LNCaP clone FGC (cell line): ENCODE data around the gene GATA1.

Experiments used
- DNase-seq: peaks from one replicate; pipeline ENCODE4 v3.0.0-alpha.2; 2011; ENCODE audit warnings: low read depth
- H3K4me3 ChIP-seq: 2 replicates; pipeline ENCODE4 v1.5.1; 2011; ENCODE audit warnings: mild to moderate bottlenecking, low read depth, low read length, control low read depth
- TF ChIP-seq, protein P1 (sequence below): IDR thresholded peaks from 2 replicates; pipeline ENCODE4 v1.5.1; 2012; ENCODE audit warnings: mild to moderate bottlenecking; ENCODE audit not compliant: control insufficient read depth, insufficient read depth; ENCODE audit errors: extremely low read depth

Gene GATA1

DNA sequence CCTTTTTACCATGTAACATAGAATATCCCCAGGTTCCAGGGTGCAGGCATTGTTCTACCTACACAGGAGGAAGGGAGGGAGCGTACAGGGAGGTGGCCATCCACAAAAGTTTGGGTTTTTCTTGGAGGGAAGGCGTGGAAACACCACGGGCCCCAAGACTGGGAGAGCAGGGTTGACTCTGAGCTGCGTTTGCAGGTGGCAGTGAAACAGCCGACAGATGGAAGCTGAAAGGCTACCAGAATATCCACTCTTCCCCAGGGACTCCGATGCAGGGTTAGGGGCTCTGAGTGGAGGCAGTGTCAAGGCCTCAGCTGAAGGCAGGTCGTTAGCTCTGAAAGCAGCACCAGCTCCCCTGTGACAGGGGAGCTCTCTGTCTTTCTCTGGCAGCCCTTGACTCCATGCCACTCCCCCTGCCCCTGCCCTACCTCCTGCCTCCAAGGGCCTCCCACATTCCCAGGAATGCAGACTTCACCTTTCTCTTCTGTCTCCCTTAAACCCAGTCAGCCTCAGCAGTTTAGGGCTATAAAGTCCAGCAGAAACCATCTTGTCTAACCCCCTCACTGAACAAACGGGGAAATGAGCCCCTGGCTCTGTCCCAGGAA is 38.9 kb upstream of the GATA1 start:
- no peak overlapping the region for H3K4me3 ChIP-seq
- DNase-seq: no peak
- TF ChIP-seq, protein P1, sequence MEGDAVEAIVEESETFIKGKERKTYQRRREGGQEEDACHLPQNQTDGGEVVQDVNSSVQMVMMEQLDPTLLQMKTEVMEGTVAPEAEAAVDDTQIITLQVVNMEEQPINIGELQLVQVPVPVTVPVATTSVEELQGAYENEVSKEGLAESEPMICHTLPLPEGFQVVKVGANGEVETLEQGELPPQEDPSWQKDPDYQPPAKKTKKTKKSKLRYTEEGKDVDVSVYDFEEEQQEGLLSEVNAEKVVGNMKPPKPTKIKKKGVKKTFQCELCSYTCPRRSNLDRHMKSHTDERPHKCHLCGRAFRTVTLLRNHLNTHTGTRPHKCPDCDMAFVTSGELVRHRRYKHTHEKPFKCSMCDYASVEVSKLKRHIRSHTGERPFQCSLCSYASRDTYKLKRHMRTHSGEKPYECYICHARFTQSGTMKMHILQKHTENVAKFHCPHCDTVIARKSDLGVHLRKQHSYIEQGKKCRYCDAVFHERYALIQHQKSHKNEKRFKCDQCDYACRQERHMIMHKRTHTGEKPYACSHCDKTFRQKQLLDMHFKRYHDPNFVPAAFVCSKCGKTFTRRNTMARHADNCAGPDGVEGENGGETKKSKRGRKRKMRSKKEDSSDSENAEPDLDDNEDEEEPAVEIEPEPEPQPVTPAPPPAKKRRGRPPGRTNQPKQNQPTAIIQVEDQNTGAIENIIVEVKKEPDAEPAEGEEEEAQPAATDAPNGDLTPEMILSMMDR: no peak

DNA sequence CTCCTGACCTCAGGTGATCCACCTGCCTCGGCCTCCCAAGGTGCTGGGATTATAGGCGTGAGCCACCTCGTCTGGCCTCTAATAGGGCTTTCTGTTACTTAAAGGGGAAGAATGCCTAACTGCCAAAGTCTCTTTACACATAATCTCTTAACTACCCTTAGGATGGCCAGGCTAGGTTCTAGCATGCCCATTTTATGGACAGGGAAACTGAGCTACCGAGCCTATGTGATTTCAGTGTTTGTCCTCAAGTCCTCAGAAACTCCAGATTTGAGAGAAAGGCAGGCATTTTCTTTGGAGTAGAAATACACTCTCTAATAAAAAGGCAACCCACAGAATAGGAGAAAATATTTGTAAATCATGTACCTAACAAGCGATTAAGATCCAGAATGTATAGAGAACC is 37.2 kb upstream of the GATA1 start:
- TF ChIP-seq, protein P1: no peak
- no peak for DNase-seq

DNA sequence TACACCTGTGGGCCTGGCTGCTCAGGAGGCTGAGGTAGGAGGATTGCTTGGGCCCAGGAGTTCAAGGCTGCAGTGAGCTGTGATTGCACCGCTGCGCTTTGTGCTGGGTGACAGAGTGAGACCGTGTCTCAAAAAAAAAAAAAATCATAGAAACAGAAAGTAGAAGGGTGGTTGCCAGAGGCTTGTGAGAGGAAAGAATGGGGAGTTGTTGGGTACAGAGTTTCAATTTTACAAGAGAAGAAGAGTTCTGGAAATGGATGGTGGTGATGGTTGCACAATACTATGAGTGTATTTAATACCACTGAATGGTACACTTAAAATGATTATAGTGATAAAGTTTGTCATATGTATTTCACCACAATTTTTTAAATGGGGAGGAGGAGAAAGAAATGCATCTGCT is 35.0 kb upstream of the GATA1 start:
- TF ChIP-seq, protein P1: no peak
- DNase-seq: no peak
- no peak overlapping the region for H3K4me3 ChIP-seq

More for the DNA sequence above, 37.2 kb upstream of the GATA1 start:
- no peak overlapping the region for H3K4me3 ChIP-seq

DNA sequence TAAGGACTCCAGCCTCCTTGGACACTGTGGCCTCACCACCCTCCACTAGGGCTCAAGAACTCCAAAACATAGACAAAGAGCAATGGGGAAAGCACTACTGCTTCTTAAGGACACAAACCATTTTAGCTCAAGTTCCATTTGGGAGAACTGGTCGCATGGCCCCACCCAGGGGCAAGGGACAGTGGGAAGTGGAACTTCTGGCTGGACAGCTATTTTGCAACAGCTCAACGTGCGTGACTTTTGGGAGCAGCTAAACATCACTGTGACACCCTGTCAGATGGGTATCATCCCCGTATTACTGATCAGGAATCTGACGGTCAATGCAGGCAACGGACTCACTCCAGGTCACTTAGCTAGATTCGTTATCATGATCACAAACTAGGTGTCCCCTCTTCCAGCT is 33.9 kb upstream of the GATA1 start:
- DNase-seq: no peak
- H3K4me3 ChIP-seq: no peak overlapping the region
- TF ChIP-seq, protein P1: no peak

DNA sequence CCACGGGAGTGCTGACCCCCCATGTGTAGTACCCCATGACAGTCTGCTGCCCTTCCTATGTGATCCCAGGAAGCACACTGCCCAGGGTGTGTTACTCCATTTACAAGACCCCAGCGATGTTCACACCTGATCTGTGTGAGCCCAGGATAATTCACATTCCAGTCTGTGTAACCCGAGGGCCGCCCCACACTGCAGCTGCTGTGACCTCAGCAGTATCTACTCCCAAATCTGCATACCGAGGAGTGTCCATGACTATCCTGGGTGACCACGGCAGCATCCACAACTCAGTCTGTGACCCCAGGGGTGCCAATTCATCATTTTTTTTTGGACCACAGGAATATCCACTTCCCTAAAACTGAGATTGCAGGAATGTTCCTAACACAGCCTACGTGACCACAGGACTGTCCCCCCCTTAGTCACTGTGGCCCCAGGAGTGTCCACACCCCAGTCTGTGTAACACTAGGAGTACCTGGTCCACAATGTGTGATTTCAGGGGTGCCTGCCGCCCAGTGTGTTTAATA is 32.6 kb upstream of the GATA1 start:
- DNase-seq: no peak
- H3K4me3 ChIP-seq: no peak overlapping the region
- TF ChIP-seq, protein P1: no peak

DNA sequence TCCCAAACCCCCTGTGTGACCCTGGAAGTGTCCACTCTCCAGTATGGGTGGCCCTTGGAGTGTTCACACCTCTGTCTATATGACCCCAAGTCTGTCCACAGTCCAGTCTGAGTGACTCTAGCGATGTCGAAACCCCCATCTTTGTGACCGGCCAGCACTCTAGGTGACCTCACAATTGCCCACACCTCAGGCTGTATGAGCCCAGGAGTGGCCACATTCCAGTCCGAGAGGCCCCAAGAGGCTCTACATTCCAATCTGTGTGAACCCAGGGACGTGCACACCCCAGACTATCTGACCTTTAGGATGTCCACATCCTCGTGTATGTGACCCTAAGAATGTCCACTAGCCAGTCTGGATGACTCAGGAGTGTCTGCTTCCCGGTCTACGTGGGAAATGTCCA is 32.2 kb upstream of the GATA1 start:
- DNase-seq: no peak
- TF ChIP-seq, protein P1: no peak
- H3K4me3 ChIP-seq: no peak overlapping the region

DNA sequence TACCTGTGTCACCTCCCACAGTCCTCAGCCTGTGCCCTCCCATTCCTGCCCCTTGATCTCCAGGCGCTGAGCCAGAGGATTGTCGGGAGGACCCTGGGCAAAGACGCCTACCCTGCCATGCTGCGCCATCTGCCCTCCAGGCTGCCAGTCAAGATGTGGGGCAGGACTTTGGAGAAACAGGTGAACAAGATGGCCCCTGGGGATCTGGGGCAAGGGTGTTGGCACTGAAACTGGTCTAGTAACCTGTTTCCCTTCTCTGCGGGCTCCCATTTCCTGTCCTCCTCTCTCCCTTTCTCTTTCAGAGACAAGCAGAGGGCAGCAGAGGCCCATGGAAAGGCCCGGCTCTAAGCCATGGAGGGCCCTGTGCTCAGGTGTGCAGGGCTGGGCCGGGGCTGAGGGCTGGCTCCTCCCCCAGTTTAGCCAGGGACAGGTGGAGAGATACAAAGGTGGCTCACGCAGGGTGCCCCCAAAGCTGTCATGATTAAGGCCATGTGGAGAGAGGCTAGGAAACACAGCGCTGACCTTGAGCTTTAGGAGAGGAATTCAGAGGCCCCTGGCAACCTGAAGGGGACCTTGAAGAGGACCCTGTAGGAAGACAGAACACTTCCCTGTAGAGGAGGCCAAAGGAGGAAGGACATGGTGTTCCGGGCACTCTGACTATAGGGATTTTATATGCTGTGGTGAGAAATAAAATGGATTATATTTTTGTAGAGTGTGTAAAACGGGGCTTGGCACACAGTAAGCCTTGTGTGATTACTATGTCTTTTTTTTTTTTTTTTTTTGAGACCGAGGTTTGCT is 24.5 kb upstream of the GATA1 start, which contains the start of gene GLOD5:
Gene GLOD5, plus strand, starts transcription at position 74 of the 798 bp plus-strand sequence. Its CDS starts 44 bp downstream, at position 118.
- DNase-seq: peak; percentile 79
- peak within 1 kb of the TSS; percentile 41 for H3K4me3 ChIP-seq

More for the DNA sequence above, 24.5 kb upstream of the GATA1 start, which contains the start of gene GLOD5:
- TF ChIP-seq, protein P1: peak; percentile 66
